Mucosa of gallbladder (tissue), 1 donor: ENCODE measurements around the gene NAA15. TPM values are rescaled to one million over a fixed set of nuclear protein-coding genes. Genes with fewer than 3 reads are reported as not detected.
"Not testable (repeated sequence)": the region's sequence is repeated elsewhere in the genome, so short reads cannot be mapped to it uniquely, and the experiment has no call there.

Experiments used
- DNase-seq: peaks from one replicate; pipeline ENCODE4 v3.0.0-alpha.2; 2020; ENCODE audit warnings: low spot score
- total RNA-seq: library from RNA; stranded (reverse); gene quantifications from one replicate; pipeline ENCODE4 v1.2.1, GENCODE V29; 2021
- donor health status: DM: no; HTN: no; CAD: no.

NAA15 gene
- total RNA-seq, 1 donor from 2014 or later: 26.0 TPM

DNA sequence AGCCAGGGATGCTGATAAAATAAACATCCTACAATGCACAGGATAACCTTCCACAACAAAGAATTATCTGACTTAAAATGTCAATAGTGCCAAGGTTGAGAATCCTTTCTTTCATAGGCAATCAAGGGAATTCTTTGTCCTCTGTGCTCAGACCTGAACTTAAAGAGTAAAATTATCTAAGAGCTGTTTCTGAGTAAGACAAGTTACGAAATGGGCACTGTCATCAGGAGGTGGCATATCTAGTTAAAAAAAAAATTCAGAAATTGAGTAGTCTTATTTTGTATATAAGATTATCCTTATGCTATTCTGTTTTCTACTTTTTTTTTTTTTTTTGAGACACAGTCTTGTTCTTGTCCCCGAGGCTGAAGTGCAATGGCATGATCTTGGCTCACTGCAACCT is 149.3 kb downstream of the NAA15 start:
- no peak for DNase-seq

DNA sequence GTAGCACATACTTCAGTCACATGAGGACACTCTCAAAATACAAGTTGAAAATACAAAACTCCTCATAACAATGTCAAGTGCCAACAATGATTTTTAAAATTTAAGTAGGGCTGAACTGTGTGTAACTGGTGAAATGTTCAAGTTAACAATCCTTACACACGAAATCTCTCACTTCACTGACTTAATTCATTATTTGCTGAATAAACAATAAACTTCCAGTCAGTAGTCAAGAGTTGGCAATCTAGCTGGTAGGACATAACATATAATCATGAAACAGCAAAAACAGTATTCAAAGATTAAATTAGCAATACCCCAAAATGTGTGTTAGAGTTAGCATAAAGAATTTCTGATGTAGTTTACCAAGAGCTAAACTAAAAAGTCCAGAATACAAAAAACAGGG is 150.7 kb downstream of the NAA15 start:
- no peak for DNase-seq

DNA sequence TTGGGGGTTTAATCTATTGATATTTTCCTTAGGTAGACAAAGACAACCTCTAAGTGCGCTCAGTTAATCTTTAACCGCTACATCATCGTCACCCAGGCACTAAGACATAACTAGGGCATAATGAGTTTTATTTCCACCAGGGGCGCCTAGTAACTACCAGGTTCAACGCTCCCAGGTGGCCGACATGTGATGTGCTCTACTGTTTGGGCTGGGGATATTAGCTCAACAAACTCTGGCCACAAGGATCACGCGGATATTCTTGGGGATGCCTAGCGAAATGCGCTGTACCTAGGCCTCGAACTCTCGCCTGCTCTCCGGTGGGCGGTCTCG is 151.7 kb downstream of the NAA15 start:
- peak; percentile 68 for DNase-seq

DNA sequence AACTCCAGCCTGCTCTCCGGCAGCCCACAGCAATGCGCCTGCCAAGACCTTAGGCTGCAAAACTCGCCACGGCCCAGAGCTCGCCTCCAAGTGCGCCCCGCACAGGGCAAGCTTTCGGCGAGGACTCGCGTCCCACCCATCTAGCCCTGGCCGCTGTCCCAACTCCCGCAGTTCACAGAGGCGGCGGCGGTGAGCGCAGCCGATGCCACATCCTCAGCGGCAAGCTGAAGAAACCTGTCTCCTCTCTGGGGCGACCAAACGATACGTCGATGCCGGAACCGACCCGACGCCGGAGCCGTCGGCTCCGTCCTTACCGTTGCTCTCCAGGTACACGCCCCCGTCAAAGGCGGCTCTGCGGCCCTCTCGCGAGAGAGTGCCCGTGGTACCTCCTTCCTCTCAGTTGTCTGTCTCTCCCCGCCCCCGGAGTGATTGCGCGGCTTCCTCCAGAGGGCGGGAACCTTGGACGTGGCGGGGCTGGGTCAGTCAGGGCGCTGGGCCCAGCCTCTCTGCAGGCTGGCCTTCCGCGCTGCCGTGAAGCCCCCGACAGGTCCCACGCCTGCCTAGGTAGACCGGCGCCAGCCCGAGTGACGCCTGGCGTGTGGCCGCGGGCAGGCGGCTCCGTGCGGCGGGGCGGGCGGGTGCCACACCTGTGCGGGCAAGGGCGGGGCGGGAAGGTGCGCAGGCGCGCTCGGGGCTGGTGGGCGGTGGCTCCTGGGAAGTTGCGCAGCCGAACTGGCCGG is 152.2 kb downstream of the NAA15 start:
- DNase-seq: peak; percentile 98

DNA sequence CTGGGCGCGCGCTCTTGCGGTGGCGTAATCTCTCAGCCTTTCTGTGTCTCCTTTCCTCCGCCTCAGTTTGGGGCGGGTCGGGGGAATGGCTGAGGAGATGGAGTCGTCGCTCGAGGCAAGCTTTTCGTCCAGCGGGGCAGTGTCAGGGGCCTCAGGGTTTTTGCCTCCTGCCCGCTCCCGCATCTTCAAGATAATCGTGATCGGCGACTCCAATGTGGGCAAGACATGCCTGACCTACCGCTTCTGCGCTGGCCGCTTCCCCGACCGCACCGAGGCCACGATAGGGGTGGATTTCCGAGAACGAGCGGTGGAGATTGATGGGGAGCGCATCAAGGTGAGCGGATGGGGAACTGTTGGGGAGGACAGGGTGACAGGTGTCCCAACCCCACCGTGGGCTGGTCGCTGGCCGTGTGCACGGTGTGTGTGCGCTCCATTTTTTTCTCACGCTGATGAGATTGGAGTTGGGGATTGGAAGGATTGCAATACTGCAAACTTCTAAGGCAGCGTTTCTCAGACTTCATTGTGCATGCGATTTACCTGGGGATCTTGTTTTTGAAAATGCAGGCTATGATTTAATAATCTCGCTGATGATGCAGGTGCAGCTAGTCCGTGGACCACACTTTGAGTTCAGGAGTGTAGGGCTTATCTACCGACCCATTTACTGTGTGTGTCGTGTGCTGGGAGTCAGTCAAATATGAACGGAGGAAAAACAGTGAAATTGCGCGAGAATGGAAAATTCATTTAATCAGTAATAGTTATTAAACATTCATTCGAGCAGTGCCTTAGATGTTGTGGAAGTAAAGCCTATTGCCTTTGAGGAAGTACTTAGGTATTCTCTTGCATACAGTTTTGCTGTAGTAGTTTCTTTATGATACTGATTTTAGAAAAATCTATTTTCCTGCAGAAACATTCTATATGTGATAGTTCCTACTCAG is 153.1 kb downstream of the NAA15 start, which contains the start of gene RAB33B:
TSS of gene RAB33B (plus strand) at position 11 of the 935 bp plus-strand sequence. CDS start at position 86, 75 bp downstream.
- DNase-seq: no peak

DNA sequence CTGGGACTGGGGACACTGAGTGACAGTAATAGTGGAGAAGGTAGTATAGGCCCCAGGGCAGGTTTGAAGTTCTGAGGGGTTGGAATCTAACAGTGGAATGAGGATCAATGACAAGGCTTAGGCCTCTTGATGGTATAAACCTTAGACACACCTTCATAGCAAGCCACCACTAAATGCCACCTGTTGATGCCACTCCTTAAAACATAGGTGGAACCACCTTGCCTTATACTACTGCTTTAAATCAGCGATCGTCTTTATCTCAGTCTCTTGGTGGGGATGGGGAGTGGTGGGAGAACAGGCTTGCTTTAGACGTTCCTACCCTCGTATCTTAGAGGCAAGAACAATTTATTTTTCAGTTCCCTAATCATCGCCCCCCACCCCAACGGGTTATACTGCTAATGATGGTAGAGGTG is 153.8 kb downstream of the NAA15 start:
- DNase-seq: no peak

DNA sequence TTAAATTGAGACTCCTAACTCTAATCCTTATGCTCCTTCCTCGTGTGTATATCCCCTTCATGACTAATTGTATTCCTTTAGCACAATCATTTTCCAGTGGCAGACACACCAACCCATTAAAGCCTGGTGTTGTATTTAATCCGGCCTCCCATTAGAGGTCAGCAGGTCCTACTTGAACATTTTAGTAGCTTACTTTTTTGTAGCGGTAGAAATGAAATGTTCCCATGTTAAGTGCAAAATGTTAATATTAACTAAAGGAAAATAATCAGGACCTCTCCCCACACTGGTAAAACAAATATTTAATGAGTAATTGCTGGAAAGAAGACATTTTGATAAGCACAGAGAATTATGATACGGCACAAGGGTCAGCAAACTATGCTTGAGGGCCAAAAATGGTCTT is 156.0 kb downstream of the NAA15 start:
- DNase-seq: no peak

DNA sequence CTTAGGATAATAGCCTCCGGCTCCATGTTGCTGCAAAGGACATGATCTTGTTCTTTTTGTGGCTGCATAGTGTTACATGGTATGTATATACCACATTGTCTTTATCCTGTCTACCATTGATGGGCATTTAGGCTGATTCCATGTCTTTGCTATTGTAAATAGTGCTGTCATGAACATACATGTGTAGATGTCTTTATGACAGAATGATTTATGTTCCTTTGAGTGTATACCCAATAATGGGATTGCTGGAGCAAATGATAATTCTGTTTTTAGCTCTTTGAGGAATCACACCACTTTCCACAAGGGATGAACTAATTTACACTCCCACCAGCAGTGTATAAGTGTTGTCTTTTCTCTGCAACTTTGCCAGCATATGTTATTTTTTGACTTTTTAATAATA is 157.2 kb downstream of the NAA15 start:
- DNase-seq: no peak

DNA sequence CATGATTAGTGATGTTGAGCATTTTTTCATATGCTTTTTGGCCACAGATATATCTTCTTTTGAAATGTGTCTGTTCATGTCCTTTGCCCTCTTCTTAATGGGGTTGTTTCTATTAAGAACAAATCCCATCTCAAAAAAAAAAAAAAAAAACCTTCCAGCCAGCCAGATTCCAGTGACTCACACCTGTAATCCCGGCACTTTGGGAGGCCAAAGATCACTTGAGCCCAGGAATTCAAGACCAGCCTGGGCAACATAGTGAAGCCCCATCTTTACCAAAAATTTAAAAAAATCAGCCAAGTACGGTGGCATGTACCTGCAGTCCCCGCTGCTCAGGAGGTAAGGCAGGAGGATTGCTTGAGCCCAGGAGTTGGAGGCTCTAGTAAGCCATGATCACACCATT is 157.7 kb downstream of the NAA15 start:
- no peak for DNase-seq

DNA sequence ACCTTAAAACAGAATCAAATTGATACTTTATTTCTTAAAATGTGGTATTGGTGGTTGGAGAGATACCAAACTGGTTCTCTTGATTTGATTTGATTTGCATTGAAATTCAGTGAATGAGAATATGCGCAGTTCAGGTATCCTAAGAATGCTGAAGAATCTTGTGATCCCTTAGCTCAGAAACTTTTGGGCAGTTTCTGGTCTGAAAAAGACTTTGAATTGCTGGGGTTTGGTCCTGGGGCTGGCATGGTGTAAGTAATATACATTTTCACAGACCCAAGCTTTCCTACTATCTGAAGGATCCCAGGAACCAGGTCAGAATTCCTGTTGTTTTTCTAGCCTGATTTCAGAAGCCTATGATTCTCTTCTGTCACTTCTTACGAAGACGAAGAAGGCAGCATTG is 159.3 kb downstream of the NAA15 start:
- no peak for DNase-seq

DNA sequence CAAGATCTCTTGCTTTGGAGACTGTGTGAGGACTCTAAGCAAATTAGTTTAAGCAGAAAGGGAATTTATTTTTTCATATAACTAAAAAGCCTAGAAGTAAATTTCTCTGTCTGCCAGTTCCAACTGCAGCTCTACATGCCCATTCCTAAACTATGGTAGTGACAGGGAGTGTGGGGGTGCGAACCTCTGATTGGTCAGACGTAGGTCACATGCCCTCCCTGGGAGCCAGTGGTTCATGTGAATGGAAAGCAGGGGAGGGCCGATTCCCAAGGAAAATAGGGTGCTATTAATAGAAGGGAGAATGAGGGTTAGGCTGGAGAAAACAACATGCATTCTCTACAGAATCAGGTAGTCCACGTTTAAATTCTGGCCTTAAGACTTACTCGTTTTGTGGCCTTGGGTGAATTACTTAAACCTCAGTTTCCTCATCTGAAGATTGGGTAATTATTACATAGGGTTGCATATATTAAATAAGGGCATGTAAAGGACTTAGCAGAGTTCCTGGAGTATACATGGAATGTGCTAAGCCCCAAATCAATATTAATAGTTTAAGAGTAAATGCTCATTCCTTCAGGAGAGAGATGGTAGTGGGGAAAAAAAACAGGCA is 159.8 kb downstream of the NAA15 start:
- DNase-seq: no peak

DNA sequence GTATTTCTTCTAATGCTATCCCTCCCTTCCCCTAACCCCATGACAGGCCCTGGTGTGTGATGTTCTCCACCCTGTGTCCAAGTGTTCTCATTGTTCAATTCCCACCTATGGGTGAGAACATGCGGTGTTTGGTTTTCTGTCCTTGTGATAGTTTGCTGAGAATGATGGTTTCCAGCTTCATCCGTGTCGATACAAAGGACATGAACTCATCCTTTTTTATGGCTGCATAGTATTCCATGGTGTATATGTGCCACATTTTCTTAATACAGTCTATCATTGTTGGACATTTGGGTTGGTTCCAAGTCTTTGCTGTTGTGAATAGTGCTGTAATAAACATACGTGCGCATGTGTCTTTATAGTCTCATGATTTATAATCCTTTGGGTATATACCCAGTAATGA is 163.2 kb downstream of the NAA15 start:
- DNase-seq: not testable (repeated sequence)

DNA sequence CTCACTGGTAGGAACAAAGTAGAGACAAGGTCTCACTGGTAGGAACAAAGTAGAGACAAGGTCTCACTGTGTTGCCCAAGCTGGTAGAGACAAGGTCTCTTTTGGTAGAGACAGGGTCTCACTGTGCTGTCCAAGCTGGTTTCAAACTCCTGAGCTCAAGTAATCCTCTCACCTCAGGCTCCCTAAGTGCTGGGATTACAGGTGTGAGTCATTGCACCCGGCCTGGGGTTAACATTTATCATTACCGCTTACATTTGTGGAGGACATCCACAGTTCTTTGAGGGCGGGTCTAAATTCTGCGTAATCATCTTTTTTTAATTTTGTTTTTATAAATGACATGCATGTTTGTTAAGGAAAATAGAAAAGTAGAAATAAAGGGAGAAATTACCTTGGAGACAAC is 164.6 kb downstream of the NAA15 start:
- no peak for DNase-seq

DNA sequence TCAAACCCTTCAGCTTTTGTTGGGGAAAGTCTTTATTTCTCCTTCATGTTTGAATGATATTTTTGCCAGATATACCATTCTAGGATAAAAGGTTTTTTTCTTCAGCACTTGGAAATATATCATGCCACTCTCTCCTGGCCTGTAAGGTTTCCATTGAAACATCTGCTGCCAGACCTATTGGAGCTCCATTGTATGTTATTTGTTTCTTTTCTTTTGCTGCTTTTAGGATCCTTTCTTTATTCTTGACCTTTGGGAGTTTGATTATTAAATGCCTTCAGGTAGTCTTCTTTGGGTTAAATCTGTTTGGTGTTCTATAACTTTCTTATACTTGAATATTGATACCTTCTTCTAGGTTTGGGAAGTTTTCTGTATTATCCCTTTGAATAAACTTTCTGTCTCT is 167.5 kb downstream of the NAA15 start:
- not testable (repeated sequence) for DNase-seq

DNA sequence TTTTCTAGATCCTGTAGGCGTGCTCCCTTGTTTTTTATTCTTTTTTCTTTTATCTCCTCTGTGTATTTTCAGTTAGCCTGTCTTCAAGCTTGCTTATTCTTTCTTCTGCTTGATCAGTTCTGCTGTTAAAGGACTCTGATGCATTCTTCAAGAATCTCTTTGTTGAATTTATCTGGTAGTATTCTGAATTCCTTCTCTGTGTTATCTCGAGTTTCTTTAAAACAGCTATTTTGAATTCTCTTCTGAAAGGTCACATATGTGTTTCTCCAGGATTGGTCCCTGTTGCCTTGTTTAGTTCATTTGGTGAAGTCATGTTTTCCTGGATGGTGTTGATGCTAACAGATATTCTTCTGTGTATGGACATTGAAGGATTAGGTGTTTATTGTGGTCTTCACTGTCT is 167.9 kb downstream of the NAA15 start:
- no peak for DNase-seq

Other genes starting within 250 kb of the NAA15 start
- gene ELF2, start 124.3 kb upstream of the NAA15 start, total RNA-seq: 40.3 TPM
- gene MGARP, start 21.3 kb upstream of the NAA15 start, total RNA-seq: 0.81 TPM
- 69.4 TPM for gene NDUFC1, start 972 bp downstream of the NAA15 start, total RNA-seq
- 9.8 TPM for gene RAB33B, start 152.6 kb downstream of the NAA15 start, total RNA-seq